Ovary (tissue), 9 donors: ENCODE data around the gene PCIF1. TPM values are rescaled to one million over a fixed set of nuclear protein-coding genes. Genes with fewer than 3 reads are reported as not detected.
A peak's percentile ranks its signal among the peaks of the same experiment; 100 is the strongest.

Source experiments
- DNase-seq, 5 donors: peaks; one replicate each; pipeline ENCODE4 v3.0.0-alpha.2; 2019 to 2020
- H3K27ac ChIP-seq, 2 donors: fragments of 200-600 bp; one replicate each; pipeline versions ENCODE4 v1.5.1 to v1.8.0; 2019 to 2022
- H3K27me3 ChIP-seq: fragments of 200-600 bp; one replicate; pipeline ENCODE4 v1.8.0; 2022
- H3K36me3 ChIP-seq: fragments of 200-600 bp; sonication (generic); one replicate; pipeline ENCODE4 v1.5.1; 2019
- H3K4me1 ChIP-seq: one replicate; pipeline ENCODE4 v1.8.1; 2013; ENCODE audit warnings: mild to moderate bottlenecking, moderate library complexity; ENCODE audit not compliant: insufficient read depth
- H3K4me3 ChIP-seq: fragments of 200-600 bp; sonication (generic); one replicate; pipeline ENCODE4 v1.5.1; 2017
- H3K9me3 ChIP-seq, 2 donors: fragments of 200-600 bp in 1 of 2; sonication (generic) in 1 of 2; one replicate each; pipeline versions ENCODE4 v1.5.1 to v1.8.1; 2013 to 2019; ENCODE audit warnings: mild to moderate bottlenecking in 1 of 2, moderate library complexity in 1 of 2
- CTCF ChIP-seq, 3 donors: fragments of 450-650 bp in 2 of 3; fragments of 200-600 bp in 1 of 3; IDR thresholded peaks; one replicate each; pipeline versions ENCODE4 v1.5.1 to v1.8.0; 2016 to 2022; ENCODE audit warnings: antibody characterized with exemption in 3 of 3, mild to moderate bottlenecking in 1 of 3
- EP300 ChIP-seq: sonication (generic); formaldehyde crosslinking; IDR thresholded peaks from one replicate; pipeline ENCODE4 v1.6.1; 2017; ENCODE audit warnings: antibody characterized with exemption
- POLR2A ChIP-seq: fragments of 450-650 bp; IDR thresholded peaks from one replicate; pipeline ENCODE4 v1.6.1; 2017; ENCODE audit warnings: antibody characterized with exemption, mild to moderate bottlenecking, moderate library complexity
- WGBS, 3 donors: extraction: QIAGEN DNeasy Blood & Tissue Kit in 1 of 3; methylation state at CpG; one replicate each; pipeline versions ENCODE4 v1.1.5 to v1.1.7; 2013 to 2017; 5-methylcytosine and 5-hydroxymethylcytosine counted together
- intact Hi-C, 4 donors: fragments of 100-400 bp; cut with DNase I; formaldehyde crosslinking; loops; one replicate each; pipeline versions ENCODE4 v1.11.0 to v1.15.1; 2022 to 2023
- polyA plus RNA-seq, 2 donors: library from polyadenylated mRNA; stranded (reverse); fragments of 200-250 nt in 1 of 2; fragments of 350-450 nt in 1 of 2; fragmentation: Illumina TruSeq in 1 of 2; extraction: RNeasy Lipid Tissue Mini Kit (QIAGEN cat#74804) in 1 of 2; gene quantifications; one replicate each; pipeline ENCODE4 v1.2.3, GENCODE V29; 2013 to 2014
- total RNA-seq, 7 donors: library from RNA; depleted of rRNA in 2 of 7; stranded (reverse); fragments of >200 nt in 2 of 7; fragmentation: NEBNext Ultra II Directional in 3 of 7; extraction: Animal tissue kit (Norgen Biotek cat#: 25700) in 3 of 7; gene quantifications; one replicate each; pipeline versions ENCODE4 v1.1.0 to v1.2.4, GENCODE V29; 2016 to 2023
- donor health status: DM: no; HTN: no; CAD: no; lungs with moderate emphysema.
- donor health status: DM: no; HTN: no; CAD: no.
- donor health status: Bipolar disorder and iron deficiency.
- donor health status: DM: yes; HTN: yes; CAD: no.
- donor health status: DM: no; HTN: no; CAD: no.
- donor health status: DM: yes; HTN: yes; CAD: no.

The PCIF1 gene
- total and polyA plus RNA-seq, 9 donors = 14.6 to 73.7 (median 48.2) TPM

GRCh38 chr20:45962031-45962755 lies 27.7 kb downstream of the PCIF1 start:
- intact Hi-C loops = loop anchor here in 2 of 4 donors (5.0 to 10.0 kb wide), 4 partner anchors 67 to 140 kb away; partner anchors contain the start of genes CTSA (in 2 of the 2), NEURL2 (in 2 of the 2) and TNNC2 (in 1 of the 2)
- Histone ChIP-seq H3K27me3 (no peaks in the 10 kb centered on the region), H3K27ac (no peak overlapping the region), H3K36me3 (no peaks in the 10 kb centered on the region), H3K4me1 (no peaks in the 10 kb centered on the region), H3K4me3 (no peak overlapping the region), H3K9me3 (no peaks in the 10 kb centered on the region)
- 91 to 92% (median 92%) methylated on average over 26 of the region's 26 CpGs for WGBS, 3 donors
- DNase-seq = peak in 2 of 5 donors; percentile 17 to 35
- TF ChIP-seq EP300 = no peak
- TF ChIP-seq CTCF (IDR thresholded peaks at IDR 0.05) = no peak
- TF ChIP-seq POLR2A = no peak

- H3K9me3 ChIP-seq = no peaks in the 10 kb centered on the region
- 78 to 80% (median 79%) methylated on average over 34 of the region's 34 CpGs for WGBS, 3 donors
- H3K4me1 ChIP-seq = no peaks in the 10 kb centered on the region
- H3K27me3 ChIP-seq = no peaks in the 10 kb centered on the region
- peak in 3 of 5 donors; percentile 28 to 42 (median 30) for DNase-seq
- peak in 2 of 3 donors; percentile 13 to 33 for TF ChIP-seq CTCF (IDR thresholded peaks at IDR 0.05)
- TF ChIP-seq EP300 = no peak
- TF ChIP-seq POLR2A = no peak
- intact Hi-C loops = loop anchor here in 2 of 4 donors (5.0 to 10.0 kb wide), 4 partner anchors 69 to 141 kb away; partner anchors contain the start of genes CTSA (in 2 of the 2), NEURL2 (in 2 of the 2) and TNNC2 (in 1 of the 2)
- no peaks in the 10 kb centered on the region for H3K36me3 ChIP-seq
- H3K4me3 ChIP-seq = no peak overlapping the region
- H3K27ac ChIP-seq = no peak overlapping the region
Observed at GRCh38 chr20:45963059-45964005, 28.8 kb downstream of the PCIF1 start.

DNA sequence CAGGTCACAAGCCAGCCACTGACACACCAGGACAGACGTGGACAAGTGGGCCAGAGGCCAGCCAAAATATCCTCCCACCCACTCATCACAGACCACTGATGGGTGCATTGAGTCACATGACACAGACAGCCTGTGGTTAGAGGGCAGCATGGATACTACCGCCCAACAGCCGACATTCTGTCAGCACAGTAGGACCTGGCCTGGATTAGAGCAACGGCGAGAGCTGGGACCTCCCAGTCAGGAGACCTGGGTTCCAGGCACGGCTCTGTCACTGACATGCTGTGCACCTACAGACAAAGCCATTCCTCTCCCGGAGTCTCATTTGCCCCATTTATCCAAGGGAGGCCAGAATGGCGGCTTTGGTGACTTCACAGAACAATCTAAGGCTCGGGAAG lies 29.5 kb downstream of the PCIF1 start:
- H3K27me3 ChIP-seq = no peaks in the 10 kb centered on the region
- WGBS, 3 donors = 70 to 76% (median 76%) methylated on average over 9 of the region's 9 CpGs
- no peak for TF ChIP-seq POLR2A
- TF ChIP-seq EP300 = no peak
- TF ChIP-seq CTCF (IDR thresholded peaks at IDR 0.05) = no peak
- intact Hi-C loops = loop anchor here in 2 of 4 donors (5.0 to 10.0 kb wide), 4 partner anchors 69 to 142 kb away; partner anchors contain the start of genes CTSA (in 2 of the 2), NEURL2 (in 2 of the 2) and TNNC2 (in 1 of the 2)
- H3K27ac ChIP-seq = no peak overlapping the region
- DNase-seq = no peak
- no peaks in the 10 kb centered on the region for H3K36me3 ChIP-seq
- no peaks in the 10 kb centered on the region for H3K9me3 ChIP-seq
- H3K4me3 ChIP-seq = no peak overlapping the region
- H3K4me1 ChIP-seq = no peaks in the 10 kb centered on the region
